Measurements from ENCODE around the gene RBM48.
"Not testable (repeated sequence)": the region's sequence is repeated elsewhere in the genome, so short reads cannot be mapped to it uniquely, and the experiment has no call there.

Gene RBM48

DNA sequence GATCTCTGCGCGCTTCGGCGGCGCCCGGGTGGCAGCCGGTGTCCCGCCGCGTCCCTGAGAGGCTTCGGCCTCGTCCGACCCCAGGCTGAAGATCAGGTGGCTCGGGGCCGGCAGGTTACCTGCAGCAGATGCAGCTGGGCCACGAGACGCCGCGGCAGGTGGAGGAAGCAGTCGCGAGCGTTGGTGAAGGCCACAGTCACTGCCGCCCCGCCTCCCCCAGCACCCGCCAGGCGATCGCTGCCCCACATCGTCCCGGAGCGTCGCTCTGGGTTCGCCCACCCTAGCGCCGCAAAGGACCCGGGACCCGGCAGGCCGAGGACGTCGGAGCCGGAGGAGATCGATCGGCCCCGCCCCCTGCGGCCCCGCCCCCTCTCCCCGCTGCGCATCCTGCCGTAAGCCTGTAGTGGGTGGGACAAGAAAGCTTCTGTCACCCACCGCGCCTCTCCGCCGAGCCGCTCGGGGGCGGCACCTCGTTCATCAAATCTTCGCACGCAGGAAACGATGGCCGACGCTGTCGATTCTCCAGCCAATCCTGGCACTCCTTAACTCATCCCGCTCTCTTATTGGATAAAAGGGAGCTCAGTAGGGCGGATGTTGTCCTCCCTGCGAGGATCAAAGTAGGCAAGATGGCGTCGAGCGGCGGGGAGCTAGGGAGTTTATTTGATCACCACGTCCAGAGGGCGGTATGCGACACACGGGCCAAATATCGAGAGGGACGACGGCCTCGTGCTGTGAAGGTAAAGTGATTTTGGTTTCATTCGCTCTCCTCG, at the start of gene RBM48, which contains the start of gene PEX1:
Gene RBM48, plus strand, starts transcription at position 608 of the 770 bp plus-strand sequence. Its CDS starts 19 bp downstream, at position 627.
Gene PEX1, minus strand, starts transcription at position 333 of the 770 bp plus-strand sequence. Its CDS starts 85 bp downstream, at position 248.
- in situ Hi-C loops (cut with HindIII; ENCODE audit: low pct_ligation_motif_present, low pct_unique_long_range_greater_than_20kb, low sequenced_read_pairs): no loop called here

DNA sequence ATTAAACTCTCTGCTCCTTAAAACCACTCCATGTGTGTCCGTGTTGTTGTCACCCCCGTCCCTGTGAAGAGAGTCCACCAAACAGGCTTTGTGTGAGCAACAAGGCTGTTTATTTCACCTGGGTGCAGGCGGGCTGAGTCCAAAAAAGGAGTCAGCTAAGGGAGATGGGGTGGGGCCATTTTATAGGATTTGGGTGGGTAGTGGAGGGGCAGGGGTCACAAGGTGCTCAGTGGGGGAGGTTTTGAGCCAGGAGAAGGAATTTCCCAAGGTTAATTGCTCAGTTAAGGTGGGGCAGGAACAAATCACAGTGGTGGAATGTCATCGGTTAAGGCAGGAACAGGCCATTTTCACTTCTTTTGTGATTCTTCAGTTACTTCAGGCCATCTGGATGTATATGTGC, 49.4 kb upstream of the RBM48 start:
- in situ Hi-C loops (cut with HindIII; ENCODE audit: low pct_ligation_motif_present, low pct_unique_long_range_greater_than_20kb, low sequenced_read_pairs): not testable (repeated sequence)

More for the DNA sequence above, at the start of gene RBM48, which contains the start of gene PEX1:
- DNase-seq: peak; percentile 100

DNA sequence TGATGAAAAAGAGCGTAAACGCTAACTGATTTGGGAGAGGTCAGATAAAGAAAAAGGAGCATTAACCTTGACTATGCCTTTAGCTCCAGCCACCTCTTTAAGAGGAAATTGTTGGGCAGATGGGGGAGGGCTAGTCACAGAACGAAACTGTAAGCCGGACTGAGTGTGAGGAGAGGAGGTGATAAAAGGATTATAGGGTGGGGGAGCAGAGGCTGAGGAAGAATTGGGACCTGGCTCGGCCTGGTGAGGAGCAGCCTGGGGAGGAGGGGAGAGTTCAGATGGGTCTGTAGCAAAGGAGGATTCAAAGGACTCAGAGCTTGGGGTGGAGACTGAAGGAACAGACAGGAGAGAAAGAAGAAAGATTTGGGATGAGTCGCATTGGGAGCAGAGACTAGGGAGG, 45.0 kb upstream of the RBM48 start:
- in situ Hi-C loops (cut with HindIII; ENCODE audit: low pct_ligation_motif_present, low pct_unique_long_range_greater_than_20kb, low sequenced_read_pairs); DNase-seq: not testable (repeated sequence)

More for the DNA sequence above, 49.4 kb upstream of the RBM48 start:
- DNase-seq: not testable (repeated sequence)

DNA sequence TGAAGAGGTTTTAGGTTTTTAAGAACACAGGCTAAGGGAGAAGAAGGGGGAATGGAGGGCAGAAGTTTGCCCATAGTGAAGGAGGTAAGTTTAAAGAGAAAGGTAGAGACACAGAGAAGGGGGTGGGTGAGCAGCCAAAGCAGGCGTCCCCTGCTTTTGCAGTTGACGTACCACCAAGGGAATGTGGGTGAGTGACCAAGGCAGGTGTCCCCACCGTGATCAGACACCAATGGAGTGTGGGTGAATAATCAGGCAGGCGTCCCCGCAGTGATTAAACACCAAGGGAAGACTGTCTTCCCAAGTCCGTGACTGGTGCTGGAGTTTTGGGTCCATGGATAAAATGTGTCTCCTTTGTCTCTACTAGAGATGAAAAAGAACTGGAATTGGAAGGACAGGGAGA, 44.4 kb upstream of the RBM48 start:
- in situ Hi-C loops (cut with HindIII; ENCODE audit: low pct_ligation_motif_present, low pct_unique_long_range_greater_than_20kb, low sequenced_read_pairs); DNase-seq: not testable (repeated sequence)

DNA sequence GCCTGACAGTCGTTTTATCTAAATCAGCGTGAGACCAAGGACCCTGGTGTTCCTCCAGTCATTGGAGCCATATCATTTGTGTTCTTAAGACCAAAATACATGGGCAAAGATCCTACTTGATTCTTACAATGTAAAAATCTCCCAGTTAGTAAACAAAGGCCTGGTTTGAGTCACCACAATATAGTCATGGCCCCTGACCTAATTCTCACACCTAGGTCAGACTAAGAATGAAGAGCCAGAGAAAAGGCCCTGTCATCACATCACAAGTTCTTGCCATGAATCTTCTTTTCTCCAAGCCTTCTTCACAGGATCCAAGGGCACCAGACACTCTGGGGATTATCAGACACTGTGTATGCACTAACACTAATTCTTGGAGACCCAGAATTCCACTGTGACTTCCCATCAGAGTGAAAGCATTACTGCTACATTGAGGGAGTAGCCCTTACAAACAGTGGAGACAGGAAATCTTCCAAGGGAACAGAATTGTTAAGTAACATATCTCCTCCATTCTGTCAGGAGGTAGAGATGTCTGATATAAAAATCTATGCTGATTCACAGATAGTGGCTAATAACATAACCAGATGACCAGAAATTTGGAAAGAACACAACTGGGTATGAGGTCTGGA, 43.2 kb upstream of the RBM48 start:
- DNase-seq: no peak
- in situ Hi-C loops (cut with HindIII; ENCODE audit: low pct_ligation_motif_present, low pct_unique_long_range_greater_than_20kb, low sequenced_read_pairs): no loop called here

DNA sequence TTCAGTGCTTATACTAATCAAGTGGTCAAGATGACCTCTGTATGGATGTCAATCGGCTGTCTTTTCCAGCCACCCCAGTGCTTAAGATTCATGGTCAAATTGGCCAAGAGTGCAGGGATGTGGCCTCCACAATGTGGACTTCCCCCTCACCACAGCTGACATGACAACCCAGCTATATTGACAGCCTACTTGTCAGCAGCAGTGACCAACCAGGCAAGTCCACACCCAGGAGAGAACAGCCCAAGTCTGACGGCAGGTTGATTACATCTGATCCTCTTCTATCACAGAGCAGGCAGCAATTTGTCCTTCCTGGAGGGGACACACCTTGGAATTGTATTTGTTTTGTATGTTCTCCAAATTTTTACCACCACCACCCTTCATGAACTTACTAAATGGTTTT, 42.6 kb upstream of the RBM48 start:
- in situ Hi-C loops (cut with HindIII; ENCODE audit: low pct_ligation_motif_present, low pct_unique_long_range_greater_than_20kb, low sequenced_read_pairs): no loop called here
- DNase-seq: no peak

DNA sequence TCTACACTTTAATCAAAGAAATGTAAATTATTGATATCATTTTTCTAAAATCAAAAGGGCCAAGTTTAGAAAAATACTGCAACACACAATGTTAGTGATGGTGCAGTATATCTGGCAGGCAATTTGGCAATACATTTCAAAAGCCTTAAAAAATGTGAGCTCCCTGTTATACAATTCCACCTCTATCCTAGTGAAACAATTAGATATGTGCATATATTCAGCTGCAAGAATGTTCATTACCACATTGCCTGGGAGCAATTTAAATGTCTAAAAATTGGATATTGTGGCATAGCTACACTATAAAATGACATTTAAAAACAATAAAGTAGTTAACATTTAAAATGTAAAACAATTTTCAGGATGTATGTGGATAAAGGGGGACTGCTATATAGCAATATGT, 40.8 kb upstream of the RBM48 start:
- no peak for DNase-seq
- in situ Hi-C loops (cut with HindIII; ENCODE audit: low pct_ligation_motif_present, low pct_unique_long_range_greater_than_20kb, low sequenced_read_pairs): no loop called here

DNA sequence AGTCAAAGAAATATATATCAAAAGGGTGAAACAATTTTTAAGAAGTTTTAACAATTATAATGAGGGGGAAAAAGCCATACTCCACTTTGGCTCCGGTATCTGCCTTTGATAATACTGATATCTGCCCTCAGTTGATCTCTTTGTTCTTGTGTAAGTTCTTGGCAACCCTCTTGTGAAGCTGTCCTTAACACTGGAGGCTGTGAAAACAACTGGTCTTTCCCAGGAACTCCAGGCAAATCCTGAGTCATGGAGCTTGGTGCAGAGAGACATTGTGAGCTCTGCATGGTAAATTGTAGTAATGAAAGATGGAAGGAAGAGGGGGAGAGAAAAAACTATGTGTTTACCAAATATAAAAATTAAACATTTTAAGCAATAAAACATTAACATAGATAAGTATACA, 39.0 kb upstream of the RBM48 start:
- DNase-seq: no peak
- in situ Hi-C loops (cut with HindIII; ENCODE audit: low pct_ligation_motif_present, low pct_unique_long_range_greater_than_20kb, low sequenced_read_pairs): no loop called here

DNA sequence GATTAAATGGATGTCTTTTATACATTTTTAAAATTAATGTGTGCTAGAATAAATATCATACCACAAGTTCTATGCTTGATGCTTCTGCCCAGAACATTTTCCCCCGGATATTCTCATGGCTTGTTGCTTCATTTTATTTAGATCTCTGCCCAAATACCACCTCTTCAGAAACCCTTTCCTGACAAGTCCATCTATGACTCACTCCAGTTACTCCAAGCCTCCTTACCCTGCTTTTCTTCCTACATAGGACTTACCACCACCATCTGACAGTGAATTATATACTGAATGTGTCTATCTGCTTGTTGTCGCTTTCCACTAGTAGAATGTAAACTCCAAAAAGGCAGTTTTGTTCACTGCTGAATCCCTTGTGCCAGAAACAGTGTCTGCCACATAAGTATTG, 31.7 kb upstream of the RBM48 start:
- in situ Hi-C loops (cut with HindIII; ENCODE audit: low pct_ligation_motif_present, low pct_unique_long_range_greater_than_20kb, low sequenced_read_pairs): no loop called here
- DNase-seq: no peak

DNA sequence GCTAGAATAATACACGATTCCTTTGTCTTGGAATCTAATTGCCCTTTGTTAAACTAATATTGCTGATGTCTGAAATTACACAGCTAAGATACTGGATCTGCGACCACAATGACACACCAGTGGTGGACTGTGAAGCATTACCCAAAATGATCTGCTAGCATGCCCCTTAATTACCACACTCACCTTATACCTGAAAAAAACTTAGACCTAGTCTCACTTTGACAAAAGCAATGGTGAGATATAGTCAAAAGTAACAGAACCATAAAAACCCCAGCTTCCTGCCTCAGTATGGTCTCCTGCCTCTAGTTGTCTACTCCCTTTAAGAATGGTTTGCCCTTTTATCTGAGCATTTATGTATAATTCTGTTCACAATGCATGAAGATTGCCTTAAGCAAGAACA, 30.0 kb upstream of the RBM48 start:
- in situ Hi-C loops (cut with HindIII; ENCODE audit: low pct_ligation_motif_present, low pct_unique_long_range_greater_than_20kb, low sequenced_read_pairs): no loop called here

DNA sequence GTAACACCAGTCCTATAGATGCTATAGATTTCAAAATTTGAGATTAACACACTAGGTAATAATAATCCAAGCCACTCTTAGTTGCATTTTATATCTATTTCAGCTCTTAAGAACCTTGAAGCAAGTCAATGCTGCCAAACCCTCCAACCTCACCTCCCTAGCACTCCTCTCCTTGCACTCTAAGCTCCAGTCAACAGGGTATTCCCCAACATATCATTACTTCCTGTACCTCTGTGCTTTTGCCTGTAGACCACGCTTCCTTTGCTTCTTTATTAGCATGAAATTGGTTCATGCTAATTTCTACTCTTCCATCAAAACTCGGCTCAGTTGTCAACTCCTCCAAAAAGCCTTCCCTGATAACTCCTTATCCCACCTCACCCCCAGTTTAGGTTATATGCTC, 24.8 kb upstream of the RBM48 start:
- in situ Hi-C loops (cut with HindIII; ENCODE audit: low pct_ligation_motif_present, low pct_unique_long_range_greater_than_20kb, low sequenced_read_pairs): no loop called here

More for the DNA sequence above, 30.0 kb upstream of the RBM48 start:
- DNase-seq: no peak

DNA sequence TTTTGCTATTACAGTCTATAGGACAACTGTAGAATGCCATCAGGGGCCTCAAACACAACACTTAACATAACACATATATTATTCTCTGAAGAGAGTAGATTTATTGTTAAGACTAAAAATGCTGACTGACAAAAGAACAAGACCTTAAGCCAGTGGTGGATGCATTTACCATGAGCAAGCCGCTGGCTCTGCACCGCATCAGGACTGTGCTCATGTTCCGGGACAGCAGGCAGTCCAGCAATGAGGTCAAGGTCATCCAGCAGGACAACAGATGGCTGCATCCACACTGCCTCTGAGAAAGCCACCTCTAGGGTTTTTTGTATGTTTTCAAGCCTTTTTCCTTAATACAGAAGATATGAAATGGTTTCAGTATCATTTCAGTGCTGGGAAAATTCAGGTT, 24.0 kb upstream of the RBM48 start:
- DNase-seq: no peak
- in situ Hi-C loops (cut with HindIII; ENCODE audit: low pct_ligation_motif_present, low pct_unique_long_range_greater_than_20kb, low sequenced_read_pairs): no loop called here

More for the DNA sequence above, 24.8 kb upstream of the RBM48 start:
- no peak for DNase-seq

DNA sequence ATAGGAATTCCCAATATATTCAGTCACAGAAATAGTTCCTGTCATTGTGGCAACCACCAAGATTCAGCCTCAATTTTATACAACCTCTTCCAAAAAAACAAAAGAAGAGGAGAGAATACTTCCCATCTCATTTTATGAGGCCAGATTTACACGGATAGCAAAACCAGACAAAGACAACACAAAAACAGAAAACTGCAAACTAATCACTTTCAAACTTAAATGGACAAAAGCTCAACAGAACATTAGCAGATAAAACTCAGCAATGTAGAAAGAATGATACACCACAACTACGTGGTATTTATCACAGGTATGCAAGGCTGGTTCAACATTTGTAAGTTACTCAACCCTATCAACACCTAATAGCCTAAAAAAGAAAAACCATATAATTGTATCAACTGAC, 22.2 kb upstream of the RBM48 start:
- DNase-seq: no peak
- in situ Hi-C loops (cut with HindIII; ENCODE audit: low pct_ligation_motif_present, low pct_unique_long_range_greater_than_20kb, low sequenced_read_pairs): no loop called here

DNA sequence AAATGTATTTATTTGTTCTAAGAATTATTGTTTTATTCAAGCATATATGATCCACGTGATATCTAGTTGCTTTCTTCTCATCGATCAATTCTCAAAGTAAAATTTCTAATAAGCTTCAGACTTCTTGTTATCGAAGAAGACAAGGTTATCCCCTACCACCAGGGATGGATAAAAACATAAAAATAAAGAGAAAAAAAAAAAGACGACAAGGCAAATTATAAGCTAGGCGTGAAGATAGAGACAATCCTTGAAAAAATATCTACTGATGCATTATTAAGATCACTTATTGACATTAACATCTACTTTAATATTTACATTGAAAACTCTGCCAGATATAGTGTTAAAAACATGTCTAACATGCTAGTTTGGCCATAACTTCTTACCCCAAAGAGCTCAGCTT, 19.6 kb upstream of the RBM48 start:
- in situ Hi-C loops (cut with HindIII; ENCODE audit: low pct_ligation_motif_present, low pct_unique_long_range_greater_than_20kb, low sequenced_read_pairs): no loop called here
- DNase-seq: no peak

DNA sequence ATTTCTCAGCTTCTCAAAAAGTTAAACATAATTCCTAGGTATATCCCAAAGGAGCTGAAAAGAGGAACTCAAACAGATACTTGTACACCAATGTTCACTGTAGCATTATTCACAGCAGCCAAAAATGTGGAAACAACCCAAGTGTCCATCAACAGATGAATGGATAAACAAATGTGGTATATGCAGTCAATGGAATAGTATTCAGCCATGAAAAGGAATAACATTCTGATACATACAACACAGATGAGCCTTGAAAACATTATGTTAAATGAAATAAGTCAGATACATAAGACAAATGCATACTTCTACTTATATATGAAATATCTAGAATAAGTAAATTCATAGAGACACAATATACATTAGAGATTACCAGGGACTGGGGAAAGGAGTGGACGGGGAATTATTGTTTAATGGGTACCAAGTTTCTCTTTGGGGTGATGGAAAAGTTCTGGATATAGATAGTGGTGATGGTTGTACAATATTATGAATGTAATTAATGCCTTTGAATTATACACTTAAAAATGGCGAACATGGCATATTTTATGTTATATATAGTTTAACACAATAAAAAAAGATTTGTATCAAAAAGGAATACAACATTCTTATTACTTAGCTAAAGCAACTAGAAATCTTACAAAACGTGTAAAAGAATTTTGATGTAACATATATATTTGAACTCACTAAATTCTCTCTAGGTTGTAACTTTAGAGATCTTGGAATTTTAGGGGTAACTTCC, 15.3 kb upstream of the RBM48 start:
- DNase-seq: no peak
- in situ Hi-C loops (cut with HindIII; ENCODE audit: low pct_ligation_motif_present, low pct_unique_long_range_greater_than_20kb, low sequenced_read_pairs): no loop called here

DNA sequence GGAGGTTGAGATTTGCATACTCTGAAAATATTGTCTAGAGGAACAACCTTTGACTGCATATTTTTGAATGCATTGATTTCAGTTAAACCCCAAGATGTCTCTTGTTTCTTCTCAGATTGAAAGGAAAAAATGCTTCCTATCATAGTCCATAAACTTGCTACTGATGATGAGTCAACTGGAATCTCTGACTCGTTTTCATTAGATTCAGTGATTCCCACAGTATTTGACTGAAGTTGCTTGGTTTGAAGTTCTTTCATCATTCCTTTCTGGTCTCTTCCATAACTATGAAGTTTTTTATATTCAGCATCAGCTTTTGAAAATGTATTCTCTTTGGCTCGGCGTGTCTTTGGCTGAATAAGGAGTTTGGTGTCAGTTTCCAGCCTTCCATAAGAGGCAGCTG, 11.0 kb upstream of the RBM48 start:
- DNase-seq: peak; percentile 39
- in situ Hi-C loops (cut with HindIII; ENCODE audit: low pct_ligation_motif_present, low pct_unique_long_range_greater_than_20kb, low sequenced_read_pairs): no loop called here

DNA sequence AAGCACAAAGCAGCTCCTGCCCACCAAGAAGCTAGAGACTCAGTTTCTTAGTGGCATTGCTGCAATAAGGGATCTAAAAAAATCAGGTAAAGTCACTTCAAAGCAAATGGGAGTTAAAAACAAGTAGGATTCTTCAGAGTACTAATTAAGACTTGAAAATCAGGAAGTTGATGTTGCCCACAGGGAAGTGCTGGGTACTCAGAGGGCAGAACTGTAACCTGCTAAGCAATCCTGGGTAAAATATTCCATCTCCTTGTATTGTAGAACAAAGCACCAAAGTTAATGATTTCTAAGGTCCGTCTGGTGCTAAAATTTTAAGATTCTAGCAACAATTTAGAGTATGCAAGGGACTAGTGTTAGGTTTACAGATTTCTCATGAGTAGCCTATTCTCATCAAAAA, 8.6 kb upstream of the RBM48 start:
- in situ Hi-C loops (cut with HindIII; ENCODE audit: low pct_ligation_motif_present, low pct_unique_long_range_greater_than_20kb, low sequenced_read_pairs): no loop called here
- no peak for DNase-seq

DNA sequence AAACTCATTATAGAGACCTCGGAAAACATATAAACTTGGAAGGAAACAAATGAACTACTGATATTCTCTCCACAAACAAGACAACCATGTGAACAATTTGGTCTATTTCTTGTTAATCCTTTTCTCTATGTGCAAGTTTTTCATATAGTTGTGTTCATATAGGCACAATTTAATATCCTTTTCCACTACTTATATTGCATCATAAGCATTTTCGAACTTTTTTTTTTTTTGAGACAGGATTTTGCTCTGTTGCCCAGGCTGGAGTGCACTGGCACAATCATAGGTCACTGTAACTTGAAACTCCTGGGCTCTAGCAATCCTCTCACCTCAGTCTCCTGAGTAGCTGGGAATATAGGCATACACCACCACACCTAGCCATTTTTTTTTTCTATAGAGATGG, 5.5 kb upstream of the RBM48 start:
- DNase-seq: no peak
- in situ Hi-C loops (cut with HindIII; ENCODE audit: low pct_ligation_motif_present, low pct_unique_long_range_greater_than_20kb, low sequenced_read_pairs): no loop called here

Measured in ACHN (cell line).